Sigmoid colon (tissue), 4 donors: ENCODE measurements around the gene TMCC2.

Source experiments
- POLR2A ChIP-seq, 2 donors: fragments of 450-650 bp; IDR thresholded peaks; one replicate each; pipeline ENCODE4 v1.6.1; 2016; ENCODE audit warnings: antibody characterized with exemption in 2 of 2, mild to moderate bottlenecking in 2 of 2, moderate library complexity in 2 of 2
- POLR2AphosphoS5 ChIP-seq, 4 donors: sonication (generic); formaldehyde crosslinking; IDR thresholded peaks; one replicate each; pipeline ENCODE4 v1.6.1; 2017; ENCODE audit warnings: antibody characterized with exemption in 4 of 4
- TF ChIP-seq, protein P1 (sequence below), 4 experiments: fragments of 450-650 bp in 3 of 4; fragments of 200-600 bp in 1 of 4; IDR thresholded peaks; one replicate each; pipeline ENCODE4 v1.5.1; 2016 to 2019; ENCODE audit warnings: antibody characterized with exemption in 4 of 4, mild to moderate bottlenecking in 3 of 4, moderate library complexity in 2 of 4

DNA sequence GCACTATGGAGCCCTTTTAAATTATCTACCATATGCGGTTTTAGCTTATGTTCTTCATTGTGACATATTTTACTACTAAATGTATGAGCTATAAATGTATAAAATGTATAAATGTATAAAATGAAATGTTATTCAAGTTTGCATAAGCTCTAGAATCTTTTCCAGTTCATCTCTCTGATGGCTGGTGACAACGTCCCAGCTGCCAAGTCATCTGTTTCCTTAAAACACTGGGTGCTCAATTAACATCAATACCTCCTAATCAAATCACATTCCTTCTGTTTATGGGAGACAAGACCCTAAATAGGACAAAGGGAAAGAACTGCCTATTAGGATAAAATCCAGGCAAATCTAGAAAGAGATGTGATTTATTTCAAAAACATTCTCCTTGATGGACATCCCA is 39.1 kb upstream of the TMCC2 start:
- TF ChIP-seq, protein P1, sequence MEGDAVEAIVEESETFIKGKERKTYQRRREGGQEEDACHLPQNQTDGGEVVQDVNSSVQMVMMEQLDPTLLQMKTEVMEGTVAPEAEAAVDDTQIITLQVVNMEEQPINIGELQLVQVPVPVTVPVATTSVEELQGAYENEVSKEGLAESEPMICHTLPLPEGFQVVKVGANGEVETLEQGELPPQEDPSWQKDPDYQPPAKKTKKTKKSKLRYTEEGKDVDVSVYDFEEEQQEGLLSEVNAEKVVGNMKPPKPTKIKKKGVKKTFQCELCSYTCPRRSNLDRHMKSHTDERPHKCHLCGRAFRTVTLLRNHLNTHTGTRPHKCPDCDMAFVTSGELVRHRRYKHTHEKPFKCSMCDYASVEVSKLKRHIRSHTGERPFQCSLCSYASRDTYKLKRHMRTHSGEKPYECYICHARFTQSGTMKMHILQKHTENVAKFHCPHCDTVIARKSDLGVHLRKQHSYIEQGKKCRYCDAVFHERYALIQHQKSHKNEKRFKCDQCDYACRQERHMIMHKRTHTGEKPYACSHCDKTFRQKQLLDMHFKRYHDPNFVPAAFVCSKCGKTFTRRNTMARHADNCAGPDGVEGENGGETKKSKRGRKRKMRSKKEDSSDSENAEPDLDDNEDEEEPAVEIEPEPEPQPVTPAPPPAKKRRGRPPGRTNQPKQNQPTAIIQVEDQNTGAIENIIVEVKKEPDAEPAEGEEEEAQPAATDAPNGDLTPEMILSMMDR (IDR thresholded peaks at IDR 0.05), result no peak
- TF ChIP-seq POLR2AphosphoS5 (IDR thresholded peaks at IDR 0.05) (no peak), POLR2A (IDR thresholded peaks at IDR 0.05) (no peak)
